Activated naive CD4-positive, alpha-beta T cell treated with anti-CD3 and anti-CD28 coated beads for 36 hours (primary cell): ENCODE measurements around the gene ANAPC5. TPM values are rescaled to one million over a fixed set of nuclear protein-coding genes. Genes with fewer than 3 reads are reported as not detected.

Experiments used
- CTCF ChIA-PET: fragments of 350-600 bp; sonication (Branson Sonifier 250); formaldehyde crosslinking; loops from one replicate; lab custom pipeline; 2021; ENCODE audit warnings: antibody characterized with exemption; lab: Charles Lee
- DNase-seq: peaks from one replicate; pipeline ENCODE4 v3.0.0-alpha.2; 2020
- H3K27ac Mint-ChIP-seq: one replicate; pipeline ENCODE4 v1.8.0; 2021; ENCODE audit warnings: mild to moderate bottlenecking, mixed read lengths
- H3K27me3 Mint-ChIP-seq: one replicate; pipeline ENCODE4 v1.8.0; 2021; ENCODE audit warnings: low read depth, mixed read lengths
- H3K36me3 Mint-ChIP-seq: one replicate; pipeline ENCODE4 v1.8.0; 2021; ENCODE audit warnings: low read depth, mixed read lengths
- H3K4me1 Mint-ChIP-seq: one replicate; pipeline ENCODE4 v1.8.0; 2021; ENCODE audit warnings: low read depth, mixed read lengths
- H3K4me3 Mint-ChIP-seq: one replicate; pipeline ENCODE4 v1.8.0; 2021; ENCODE audit warnings: mild to moderate bottlenecking, moderate library complexity, mixed read lengths
- H3K9me3 Mint-ChIP-seq: one replicate; pipeline ENCODE4 v1.8.0; 2021; ENCODE audit warnings: mixed read lengths
- intact Hi-C: fragments of 100-400 bp; cut with micrococcal nuclease; formaldehyde crosslinking; loops from one replicate; pipeline ENCODE4 v1.15.1; 2023
- total RNA-seq, 2 experiments: library from RNA; stranded (reverse); gene quantifications; one replicate each; pipeline ENCODE4 v1.2.3, GENCODE V29; 2021

Gene ANAPC5
- total RNA-seq, 2 experiments from 2014 or later = 117 to 119 TPM

DNA sequence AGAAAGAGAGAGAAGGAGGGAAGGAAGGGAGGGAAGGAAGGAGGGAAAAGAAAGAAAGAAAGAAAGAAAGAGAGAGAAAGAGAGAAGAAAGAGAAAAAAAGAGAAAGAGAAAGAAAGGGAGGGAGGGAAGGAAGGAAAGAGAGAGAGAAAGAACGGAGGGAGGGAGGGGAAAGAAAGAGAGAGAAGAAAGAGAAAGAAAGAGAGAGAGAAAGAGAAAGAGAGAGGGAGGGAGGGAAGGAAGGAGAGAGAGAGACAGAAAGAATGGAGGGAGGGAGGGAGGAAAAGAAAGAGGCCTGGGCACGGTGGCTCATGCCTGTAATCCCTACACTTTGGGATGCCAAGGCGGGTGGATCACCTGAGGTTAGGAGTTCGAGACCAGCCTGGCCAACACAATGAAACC, 5.1 kb upstream of the ANAPC5 start:
- CTCF ChIA-PET = interaction anchor here (0.7 kb wide), 1 partner anchor 842 kb away, joined by 5 read pairs; no protein-coding TSS in a partner anchor
- peaks cover 8% of the 10 kb centered on the region for H3K4me1 Mint-ChIP-seq
- no peak overlapping the region for H3K27ac Mint-ChIP-seq
- no peak overlapping the region for H3K4me3 Mint-ChIP-seq
- DNase-seq = no peak
- H3K36me3 Mint-ChIP-seq = no peaks in the 10 kb centered on the region
- intact Hi-C loops = no loop called here
- no peaks in the 10 kb centered on the region for H3K9me3 Mint-ChIP-seq
- H3K27me3 Mint-ChIP-seq = no peaks in the 10 kb centered on the region

DNA sequence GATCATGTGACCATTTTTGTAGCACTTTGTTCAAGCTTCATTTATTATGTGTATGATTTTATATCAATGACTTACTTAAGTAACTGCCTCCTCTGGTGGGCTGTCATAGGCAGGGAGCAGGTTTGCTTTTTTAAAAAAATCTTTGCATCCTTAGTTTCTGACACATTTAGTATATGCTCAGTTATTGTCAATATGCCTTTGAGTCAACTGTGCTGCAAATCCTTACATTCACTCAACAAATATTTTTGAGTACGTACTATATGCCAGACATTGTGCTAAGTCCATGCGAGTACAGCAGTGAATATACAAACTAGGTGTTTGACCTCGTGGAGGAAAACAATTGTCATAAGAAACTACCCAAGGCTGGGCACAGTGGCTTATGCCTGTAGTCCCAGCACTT, 4.4 kb upstream of the ANAPC5 start:
- Mint-ChIP-seq H3K4me3 (no peak overlapping the region), H3K4me1 (peaks cover 8% of the 10 kb centered on the region), H3K9me3 (no peaks in the 10 kb centered on the region), H3K27ac (no peak overlapping the region), H3K36me3 (peaks cover 3% of the 10 kb centered on the region), H3K27me3 (no peaks in the 10 kb centered on the region)
- DNase-seq = no peak
- intact Hi-C loops = no loop called here
- CTCF ChIA-PET = interaction anchor here (0.7 kb wide), 1 partner anchor 841 kb away, joined by 5 read pairs; no protein-coding TSS in a partner anchor

DNA sequence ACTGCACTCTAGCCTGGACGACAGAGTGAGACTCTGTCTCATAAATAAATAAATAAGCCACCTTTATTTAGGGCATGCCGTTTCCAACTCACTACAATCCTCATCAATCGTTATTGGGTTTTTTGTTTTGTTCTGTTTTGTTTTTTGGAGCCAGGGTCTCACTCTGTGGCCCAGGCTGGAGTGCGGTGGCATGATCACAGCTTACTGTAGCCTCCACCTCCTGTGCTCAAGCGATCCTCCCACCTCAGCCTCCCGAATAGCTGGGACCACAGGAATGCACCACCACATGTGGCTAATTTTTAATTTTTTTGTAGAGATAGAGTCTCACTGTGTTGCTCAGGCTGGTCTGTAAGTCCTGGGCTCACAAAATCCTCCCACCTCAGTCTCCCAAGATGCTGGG, 3.6 kb upstream of the ANAPC5 start:
- Mint-ChIP-seq H3K27ac (no peak overlapping the region), H3K27me3 (no peaks in the 10 kb centered on the region), H3K36me3 (peaks cover 3% of the 10 kb centered on the region), H3K9me3 (no peaks in the 10 kb centered on the region), H3K4me3 (no peak overlapping the region), H3K4me1 (peaks cover 10% of the 10 kb centered on the region)
- no peak for DNase-seq
- CTCF ChIA-PET = interaction anchor here (1.1 kb wide), 1 partner anchor 9 kb away, joined by 3 read pairs; no protein-coding TSS in a partner anchor
- intact Hi-C loops = no loop called here

DNA sequence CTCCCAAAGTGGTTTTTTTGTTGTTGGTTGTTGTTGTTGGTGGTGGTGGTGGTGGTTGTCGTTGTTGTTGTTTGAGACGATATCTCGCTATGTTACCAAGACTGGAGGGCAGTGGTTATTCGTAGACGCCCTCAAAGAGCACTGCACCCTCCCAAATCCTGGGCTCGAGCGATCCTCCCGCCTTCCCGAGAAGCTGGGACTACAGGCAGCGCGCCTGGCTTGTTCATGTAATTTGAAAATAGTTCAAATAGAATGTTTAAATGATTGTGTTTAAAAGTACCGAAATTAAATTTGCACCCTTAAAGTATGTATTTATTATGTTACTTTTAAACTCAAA, 439 bp upstream of the ANAPC5 start:
- Mint-ChIP-seq H3K36me3 (peaks cover 7% of the 10 kb centered on the region), H3K4me3 (peak overlapping the region; percentile 98), H3K27me3 (no peaks in the 10 kb centered on the region), H3K27ac (peak overlapping the region; percentile 86), H3K9me3 (no peaks in the 10 kb centered on the region), H3K4me1 (peaks cover 24% of the 10 kb centered on the region)
- intact Hi-C loops = loop anchor here (1.0 to 2.0 kb wide), 6 partner anchors 48 to 666 kb away; partner anchors contain the start of genes RHOF and RNF34
- no peak for DNase-seq
- CTCF ChIA-PET = interaction anchor here (0.6 to 1.5 kb wide), 3 partner anchors 12 to 50 kb away, joined by 3 to 8 read pairs (median 5); partner anchors contain the start of gene RNF34

DNA sequence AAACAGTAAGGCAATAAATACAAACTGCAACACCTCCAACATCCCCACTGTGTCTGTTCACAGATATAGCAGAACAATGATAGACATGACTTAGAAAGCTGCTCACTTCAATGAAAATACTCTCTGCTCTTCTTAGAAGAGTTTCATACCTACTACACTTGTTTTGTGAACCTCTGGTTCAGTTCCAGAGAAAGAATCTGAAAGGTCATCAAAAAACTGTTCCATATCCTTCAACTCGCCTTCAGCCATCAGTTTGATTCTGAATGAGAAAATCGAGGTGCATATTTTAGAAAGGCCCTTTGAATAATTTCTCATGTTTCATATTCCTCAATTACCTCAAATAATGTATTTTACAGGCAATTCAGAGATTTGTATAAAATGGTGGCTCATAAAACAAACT, 5.5 kb downstream of the ANAPC5 start:
- Mint-ChIP-seq H3K4me3 (no peak overlapping the region), H3K9me3 (no peaks in the 10 kb centered on the region), H3K36me3 (peaks cover 30% of the 10 kb centered on the region), H3K4me1 (peaks cover 29% of the 10 kb centered on the region), H3K27me3 (no peaks in the 10 kb centered on the region), H3K27ac (peak overlapping the region; percentile 29)
- CTCF ChIA-PET = interaction anchor here (0.5 to 4.4 kb wide), 5 partner anchors 9 to 146 kb away, joined by 3 to 23 read pairs (median 3); no protein-coding TSS in a partner anchor
- intact Hi-C loops = no loop called here
- DNase-seq = no peak

DNA sequence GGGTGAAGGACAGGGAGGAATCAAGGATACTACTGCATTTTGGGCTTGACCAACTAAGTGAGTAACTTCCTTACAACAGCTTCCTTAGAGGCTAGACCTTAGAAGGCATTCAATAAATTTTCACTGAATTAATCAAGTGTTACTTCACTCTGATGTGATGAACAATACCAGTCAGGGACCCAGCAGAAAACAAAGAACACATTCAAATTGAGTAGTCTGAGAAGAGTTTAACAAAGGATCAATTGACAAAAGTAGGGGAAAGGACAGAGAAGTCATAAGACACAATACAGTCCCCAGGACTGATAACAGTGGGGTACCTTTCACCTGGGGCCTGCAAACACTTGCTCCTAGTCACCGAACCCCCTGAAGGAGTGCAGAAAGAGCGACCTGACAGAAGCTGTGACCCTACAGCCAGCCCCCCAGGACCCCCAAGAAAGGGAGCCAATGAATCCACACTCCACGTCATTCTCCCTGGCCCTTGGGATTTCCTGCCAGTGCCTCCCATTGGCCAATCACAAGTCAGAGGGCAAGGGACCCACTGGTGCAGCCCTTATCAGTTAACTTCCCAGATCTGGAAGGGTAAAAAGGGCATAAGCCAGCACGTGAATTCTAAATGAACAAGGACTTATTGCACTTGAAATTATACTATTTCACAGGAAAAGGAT, 6.9 kb downstream of the ANAPC5 start:
- no peak overlapping the region for H3K27ac Mint-ChIP-seq
- CTCF ChIA-PET = interaction anchor here (1.0 to 4.4 kb wide), 2 partner anchors 10 to 97 kb away, joined by 3 to 23 read pairs; no protein-coding TSS in a partner anchor
- intact Hi-C loops = no loop called here
- no peaks in the 10 kb centered on the region for H3K9me3 Mint-ChIP-seq
- H3K4me3 Mint-ChIP-seq = no peak overlapping the region
- H3K27me3 Mint-ChIP-seq = no peaks in the 10 kb centered on the region
- peaks cover 22% of the 10 kb centered on the region for H3K4me1 Mint-ChIP-seq
- DNase-seq = no peak
- peaks cover 28% of the 10 kb centered on the region for H3K36me3 Mint-ChIP-seq

DNA sequence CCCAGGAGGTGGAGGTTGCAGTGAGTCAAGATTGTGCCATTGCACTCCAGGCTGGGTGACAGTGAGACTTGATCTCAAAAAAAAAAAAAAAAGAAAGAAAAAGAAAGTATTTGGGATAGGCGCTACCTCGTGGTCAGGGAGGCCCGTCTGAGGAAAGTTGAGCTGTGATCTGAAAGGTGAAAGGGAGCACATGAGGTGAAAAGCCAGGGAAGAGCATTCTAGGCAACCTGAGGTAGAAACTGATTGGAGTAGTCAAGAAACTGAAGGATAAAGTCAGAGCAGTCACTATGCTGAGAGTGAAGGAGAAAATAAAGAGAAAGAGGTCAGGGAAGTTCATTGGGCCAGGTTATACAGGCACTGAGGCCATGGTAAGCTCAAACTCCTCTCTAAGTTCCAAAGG, 7.7 kb downstream of the ANAPC5 start:
- H3K4me3 Mint-ChIP-seq = no peak overlapping the region
- H3K36me3 Mint-ChIP-seq = peaks cover 28% of the 10 kb centered on the region
- CTCF ChIA-PET = interaction anchor here (1.0 to 4.4 kb wide), 2 partner anchors 9 to 98 kb away, joined by 3 to 23 read pairs; no protein-coding TSS in a partner anchor
- H3K27me3 Mint-ChIP-seq = no peaks in the 10 kb centered on the region
- H3K27ac Mint-ChIP-seq = peak overlapping the region; percentile 16
- DNase-seq = no peak
- intact Hi-C loops = no loop called here
- H3K9me3 Mint-ChIP-seq = no peaks in the 10 kb centered on the region
- peaks cover 19% of the 10 kb centered on the region for H3K4me1 Mint-ChIP-seq

DNA sequence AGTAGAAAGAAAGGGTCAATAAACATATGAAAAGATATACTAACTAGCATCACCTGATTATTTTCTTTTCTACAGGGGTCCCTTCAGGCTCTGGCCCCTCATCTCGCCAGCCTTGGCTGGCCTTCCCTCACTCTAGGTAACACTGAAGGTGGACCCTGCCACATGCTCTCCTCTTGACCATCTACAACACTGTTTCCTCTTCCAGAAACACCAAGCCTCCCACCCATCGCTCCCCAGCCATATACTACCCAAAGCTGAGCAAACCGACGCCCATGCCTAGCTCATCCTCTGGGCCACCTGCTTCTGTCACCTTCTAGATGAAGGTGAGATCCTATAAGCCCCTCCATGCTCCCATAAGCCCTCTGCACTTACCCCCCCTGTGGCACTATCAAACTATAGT, 14.8 kb downstream of the ANAPC5 start:
- Mint-ChIP-seq H3K4me3 (no peak overlapping the region), H3K4me1 (no peaks in the 10 kb centered on the region), H3K36me3 (peaks cover 13% of the 10 kb centered on the region), H3K27ac (no peak overlapping the region), H3K9me3 (no peaks in the 10 kb centered on the region), H3K27me3 (no peaks in the 10 kb centered on the region)
- intact Hi-C loops = no loop called here
- CTCF ChIA-PET = interaction anchor here (7.9 kb wide), 1 partner anchor 106 kb away, joined by 99 read pairs; no protein-coding TSS in a partner anchor
- no peak for DNase-seq

DNA sequence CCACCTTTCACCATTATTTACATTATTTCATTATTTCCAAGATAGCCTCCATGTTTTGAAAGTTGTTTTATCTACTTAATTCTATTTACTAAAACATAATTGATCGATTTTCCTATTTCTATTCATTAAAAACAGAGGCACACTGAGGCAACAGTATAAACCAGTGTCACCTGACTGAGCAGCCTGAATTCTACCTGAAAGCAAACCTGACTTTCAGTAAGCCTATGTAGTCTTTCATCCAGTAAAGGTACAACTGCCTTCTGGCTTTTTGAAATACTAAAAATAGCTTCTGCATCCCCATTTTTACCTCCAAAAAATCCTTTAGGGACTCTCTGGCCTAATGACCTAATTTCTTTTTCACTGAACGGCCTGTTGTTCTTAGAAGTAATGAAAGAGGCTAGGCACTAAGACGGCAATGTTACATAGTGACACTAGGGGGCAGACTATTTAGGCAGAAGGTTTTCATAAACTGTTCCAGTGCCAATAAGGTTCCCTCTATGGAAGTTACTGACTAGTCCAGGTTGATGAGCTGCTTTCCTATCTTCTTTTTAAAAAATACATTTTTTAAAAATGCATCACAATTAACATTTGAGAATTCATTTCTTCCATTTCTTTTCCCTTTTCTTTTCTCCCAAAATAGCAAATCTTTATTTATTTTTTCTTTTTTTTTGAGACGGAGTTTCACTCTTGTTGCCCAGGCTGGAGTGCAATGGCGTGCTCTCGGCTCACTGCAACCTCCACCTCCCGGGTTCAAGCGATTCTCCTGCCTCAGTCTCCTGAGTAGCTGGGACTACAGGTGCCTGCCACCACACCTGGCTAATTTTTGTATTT, 17.5 kb downstream of the ANAPC5 start:
- Mint-ChIP-seq H3K9me3 (no peaks in the 10 kb centered on the region), H3K4me1 (no peaks in the 10 kb centered on the region), H3K27me3 (no peaks in the 10 kb centered on the region), H3K27ac (no peak overlapping the region), H3K4me3 (no peak overlapping the region), H3K36me3 (peaks cover 24% of the 10 kb centered on the region)
- DNase-seq = peak; percentile 25
- intact Hi-C loops = loop anchor here (1.0 kb wide), 3 partner anchors 65 to 348 kb away; no protein-coding TSS in a partner anchor
- CTCF ChIA-PET = interaction anchor here (0.6 to 7.9 kb wide), 31 partner anchors 9 to 1551 kb away, joined by 3 to 99 read pairs (median 4); partner anchors contain the start of genes ANAPC5 and RNF34

DNA sequence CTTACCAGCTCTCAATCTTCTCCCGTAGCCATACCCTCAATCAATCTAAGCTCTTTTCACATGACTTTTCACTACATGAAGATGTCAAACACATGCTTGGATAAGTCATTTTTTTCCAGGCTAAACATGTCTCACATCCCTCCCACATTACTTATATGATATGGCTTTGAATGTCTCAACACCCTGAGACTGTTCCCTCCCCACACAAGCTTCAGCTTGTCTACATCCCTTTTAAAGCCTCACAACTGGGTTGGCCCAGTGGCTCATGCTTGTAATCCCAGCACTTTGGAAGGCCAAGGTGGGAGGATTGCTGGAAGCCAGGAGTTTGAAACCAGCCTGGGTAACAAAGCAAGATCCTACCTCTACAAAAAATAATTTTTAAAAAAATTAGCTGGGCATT, 18.5 kb downstream of the ANAPC5 start:
- CTCF ChIA-PET = interaction anchor here (0.5 to 7.9 kb wide), 14 partner anchors 8 to 136 kb away, joined by 3 to 99 read pairs (median 4); no protein-coding TSS in a partner anchor
- no peak for DNase-seq
- H3K36me3 Mint-ChIP-seq = peaks cover 28% of the 10 kb centered on the region
- no peaks in the 10 kb centered on the region for H3K4me1 Mint-ChIP-seq
- no peak overlapping the region for H3K27ac Mint-ChIP-seq
- H3K4me3 Mint-ChIP-seq = no peak overlapping the region
- intact Hi-C loops = loop anchor here (1.0 kb wide), 3 partner anchors 66 to 349 kb away; no protein-coding TSS in a partner anchor
- no peaks in the 10 kb centered on the region for H3K27me3 Mint-ChIP-seq
- no peaks in the 10 kb centered on the region for H3K9me3 Mint-ChIP-seq

DNA sequence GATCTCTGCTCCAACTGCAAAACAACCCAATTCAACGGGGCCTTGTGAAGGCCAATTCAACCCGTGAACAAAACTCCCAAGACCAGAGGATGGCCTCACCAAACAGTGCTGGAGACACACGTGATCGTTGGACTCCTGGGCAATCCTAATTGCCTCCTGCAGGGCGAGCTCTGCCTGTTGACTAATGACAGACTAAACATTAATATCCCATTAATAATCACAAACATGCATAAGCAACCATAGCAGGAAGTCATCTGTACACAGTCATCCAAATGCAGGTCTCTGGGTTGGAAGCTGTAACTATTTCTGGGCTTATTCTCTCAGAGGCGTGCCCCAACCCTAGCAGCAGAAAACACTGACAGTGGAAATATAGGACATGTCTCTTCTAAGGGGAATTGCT, 21.0 kb downstream of the ANAPC5 start:
- H3K4me3 Mint-ChIP-seq = no peak overlapping the region
- no peak overlapping the region for H3K27ac Mint-ChIP-seq
- H3K27me3 Mint-ChIP-seq = no peaks in the 10 kb centered on the region
- no peak for DNase-seq
- H3K4me1 Mint-ChIP-seq = no peaks in the 10 kb centered on the region
- CTCF ChIA-PET = interaction anchor here (0.6 to 7.9 kb wide), 3 partner anchors 12 to 112 kb away, joined by 3 to 99 read pairs (median 4); no protein-coding TSS in a partner anchor
- intact Hi-C loops = no loop called here
- no peaks in the 10 kb centered on the region for H3K9me3 Mint-ChIP-seq
- H3K36me3 Mint-ChIP-seq = peaks cover 47% of the 10 kb centered on the region

DNA sequence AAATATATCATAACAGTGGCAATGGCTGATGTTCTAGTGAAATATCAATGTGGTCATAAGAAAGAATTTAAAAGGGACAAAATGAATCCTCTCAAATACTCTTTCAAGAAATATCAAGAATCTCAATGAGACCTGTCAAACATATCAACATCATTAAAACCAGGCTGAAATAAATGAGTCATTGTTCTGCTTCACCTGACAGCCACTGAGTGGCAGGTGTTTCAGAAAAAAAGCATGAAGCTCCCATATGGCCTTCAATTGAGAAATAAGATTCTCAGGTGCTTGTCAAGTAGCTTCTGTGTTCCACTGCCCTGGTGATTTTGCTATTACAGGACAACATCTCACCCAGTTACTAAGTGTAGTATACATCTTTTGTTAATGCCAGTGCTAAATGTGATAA, 21.5 kb downstream of the ANAPC5 start:
- peaks cover 47% of the 10 kb centered on the region for H3K36me3 Mint-ChIP-seq
- no peak overlapping the region for H3K27ac Mint-ChIP-seq
- no peaks in the 10 kb centered on the region for H3K4me1 Mint-ChIP-seq
- H3K27me3 Mint-ChIP-seq = no peaks in the 10 kb centered on the region
- no peak overlapping the region for H3K4me3 Mint-ChIP-seq
- intact Hi-C loops = no loop called here
- CTCF ChIA-PET = interaction anchor here (0.7 to 7.9 kb wide), 2 partner anchors 101 to 113 kb away, joined by 3 to 99 read pairs; no protein-coding TSS in a partner anchor
- DNase-seq = no peak
- H3K9me3 Mint-ChIP-seq = no peaks in the 10 kb centered on the region
